ENCODE results near the gene PHTF2.

PHTF2 gene

DNA sequence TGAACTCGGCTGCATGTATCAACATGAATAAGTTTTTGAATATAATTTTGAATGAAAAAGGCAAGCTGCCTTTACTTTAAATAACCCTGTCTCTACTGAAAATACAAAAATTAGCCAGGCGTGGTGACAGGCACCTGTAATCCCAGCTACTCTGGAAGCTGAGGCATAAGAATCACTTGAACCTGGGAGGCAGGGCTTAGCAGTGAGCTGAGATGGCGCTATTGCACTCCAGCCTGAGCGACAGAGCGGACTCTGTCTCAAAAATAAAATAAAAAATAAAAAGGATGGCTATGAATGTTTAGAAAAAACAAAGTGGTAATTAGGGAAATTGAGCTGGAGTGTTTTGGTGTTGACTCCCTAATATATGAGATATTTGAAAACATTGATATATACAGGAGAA lies 133.3 kb downstream of the PHTF2 start:
- TF ChIP-seq, protein P1, sequence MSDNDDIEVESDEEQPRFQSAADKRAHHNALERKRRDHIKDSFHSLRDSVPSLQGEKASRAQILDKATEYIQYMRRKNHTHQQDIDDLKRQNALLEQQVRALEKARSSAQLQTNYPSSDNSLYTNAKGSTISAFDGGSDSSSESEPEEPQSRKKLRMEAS (IDR thresholded peaks at IDR 0.05; ENCODE audit: low read depth, low read length) = no peak
- TF ChIP-seq MYC (IDR thresholded peaks at IDR 0.05; ENCODE audit: low read depth, low read length) (no peak), CTCF (IDR thresholded peaks at IDR 0.05; ENCODE audit: low read depth, low read length) (no peak), POLR2A (IDR thresholded peaks at IDR 0.05; ENCODE audit: extremely low read depth, insufficient read length) (no peak)
- DNase-seq (ENCODE audit: low read depth) = no peak
- no peak overlapping the region for H3K4me3 ChIP-seq (ENCODE audit: low read depth, low read length)

DNA sequence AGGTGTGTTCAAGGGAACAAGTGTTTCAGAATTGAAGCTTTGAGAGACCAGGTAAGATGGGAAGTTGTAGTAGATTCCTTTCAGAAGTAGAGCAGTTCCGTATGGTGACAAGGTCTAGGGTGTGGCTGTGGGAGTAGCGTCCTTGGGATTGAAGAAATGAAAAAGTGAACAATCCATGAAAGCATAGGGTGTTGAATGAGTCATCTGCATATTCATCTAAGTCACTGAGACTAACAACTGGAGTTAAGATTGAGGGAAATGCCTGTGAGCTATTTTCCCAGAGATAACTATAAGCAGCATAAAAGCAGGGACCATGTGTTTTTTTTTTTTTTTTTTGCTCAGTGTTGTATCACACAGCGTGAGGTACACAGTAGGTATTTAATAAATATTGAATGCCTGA lies 134.8 kb downstream of the PHTF2 start:
- no peak overlapping the region for H3K4me3 ChIP-seq (ENCODE audit: low read depth, low read length)
- DNase-seq (ENCODE audit: low read depth) = no peak
- TF ChIP-seq, protein P1 (IDR thresholded peaks at IDR 0.05; ENCODE audit: low read depth, low read length) = no peak
- no peak for TF ChIP-seq POLR2A (IDR thresholded peaks at IDR 0.05; ENCODE audit: extremely low read depth, insufficient read length)
- TF ChIP-seq MYC (IDR thresholded peaks at IDR 0.05; ENCODE audit: low read depth, low read length) = no peak
- no peak for TF ChIP-seq CTCF (IDR thresholded peaks at IDR 0.05; ENCODE audit: low read depth, low read length)

DNA sequence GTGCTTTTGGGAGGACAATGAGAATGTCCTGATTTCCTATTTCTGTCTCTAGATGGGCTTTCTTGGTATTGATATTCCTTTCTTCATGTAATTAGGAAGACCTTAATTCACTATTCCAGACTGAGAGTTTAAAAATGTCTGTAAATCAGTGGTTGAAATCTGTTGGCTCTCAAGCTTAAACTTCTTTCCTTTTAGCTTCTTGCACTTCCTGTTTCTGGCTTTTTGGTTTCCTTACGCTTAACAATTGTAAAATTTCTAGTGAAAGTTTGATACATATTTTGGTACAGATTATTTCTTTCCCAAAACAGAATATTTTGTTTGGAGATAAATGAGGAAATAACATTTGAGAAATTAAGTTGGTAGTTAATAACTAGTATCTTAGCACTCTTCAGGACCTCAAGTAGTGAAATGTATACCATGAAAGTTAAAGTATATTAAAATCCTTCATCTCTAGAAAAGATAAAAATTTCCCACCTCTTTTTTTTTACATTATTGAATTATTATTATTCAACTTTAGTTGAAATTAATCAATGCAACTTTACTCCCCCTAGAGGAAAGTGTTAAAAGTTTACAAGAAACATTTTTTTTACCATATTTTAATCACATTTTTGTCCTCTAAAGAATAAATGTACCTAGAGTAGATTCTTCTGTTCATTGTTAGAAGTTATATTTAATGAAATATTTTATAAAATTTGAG lies 137.2 kb downstream of the PHTF2 start:
- H3K4me3 ChIP-seq (ENCODE audit: low read depth, low read length) = no peak overlapping the region
- DNase-seq (ENCODE audit: low read depth) = no peak
- no peak for TF ChIP-seq CTCF (IDR thresholded peaks at IDR 0.05; ENCODE audit: low read depth, low read length)
- TF ChIP-seq MYC (IDR thresholded peaks at IDR 0.05; ENCODE audit: low read depth, low read length) = no peak
- TF ChIP-seq POLR2A (IDR thresholded peaks at IDR 0.05; ENCODE audit: extremely low read depth, insufficient read length) = no peak
- TF ChIP-seq, protein P1 (IDR thresholded peaks at IDR 0.05; ENCODE audit: low read depth, low read length) = no peak

GRCh38 chr7:77940647-77941046 lies 142.1 kb downstream of the PHTF2 start:
- no peak overlapping the region for H3K4me3 ChIP-seq (ENCODE audit: low read depth, low read length)
- peak; percentile 52 for DNase-seq (ENCODE audit: low read depth)
- TF ChIP-seq, protein P1 (IDR thresholded peaks at IDR 0.05; ENCODE audit: low read depth, low read length) = no peak
- TF ChIP-seq CTCF (IDR thresholded peaks at IDR 0.05; ENCODE audit: low read depth, low read length) = peak; percentile 66
- TF ChIP-seq POLR2A (IDR thresholded peaks at IDR 0.05; ENCODE audit: extremely low read depth, insufficient read length) = no peak
- TF ChIP-seq MYC (IDR thresholded peaks at IDR 0.05; ENCODE audit: low read depth, low read length) = no peak

GRCh38 chr7:77942431-77942830 lies 143.9 kb downstream of the PHTF2 start:
- TF ChIP-seq POLR2A (IDR thresholded peaks at IDR 0.05; ENCODE audit: extremely low read depth, insufficient read length) = no peak
- TF ChIP-seq, protein P1 (IDR thresholded peaks at IDR 0.05; ENCODE audit: low read depth, low read length) = no peak
- TF ChIP-seq CTCF (IDR thresholded peaks at IDR 0.05; ENCODE audit: low read depth, low read length) = no peak
- TF ChIP-seq MYC (IDR thresholded peaks at IDR 0.05; ENCODE audit: low read depth, low read length) = no peak
- no peak for DNase-seq (ENCODE audit: low read depth)
- no peak overlapping the region for H3K4me3 ChIP-seq (ENCODE audit: low read depth, low read length)

All from NB4 (cell line).